Naive thymus-derived CD4-positive, alpha-beta T cell (primary cell): ENCODE measurements around the gene NTHL1. TPM values are rescaled to one million over a fixed set of nuclear protein-coding genes. Genes with fewer than 3 reads are reported as not detected.

Experiments
- ATAC-seq: fragments of 150-1000 bp; cut with Tn5 transposase; 2 replicates; pipeline ENCODE4 v1.10.0; 2021; ENCODE audit warnings: mild to moderate bottlenecking, moderate library complexity
- CTCF ChIA-PET: fragments of 350-600 bp; sonication (Branson Sonifier 250); formaldehyde crosslinking; loops from one replicate; lab custom pipeline; 2021; ENCODE audit warnings: antibody characterized with exemption; lab: Charles Lee
- POLR2A ChIA-PET: fragments of 350-600 bp; sonication (Branson Sonifier 250); formaldehyde crosslinking; loops from one replicate; lab custom pipeline; 2021; ENCODE audit warnings: antibody characterized with exemption, inconsistent platforms; lab: Charles Lee
- DNase-seq, 9 donors: peaks; one replicate each; pipeline versions ENCODE4 v3.0.0 to v3.0.0-alpha.2; 2020 to 2022; ENCODE audit warnings: mixed read lengths in 1 of 9
- H3K27ac ChIP-seq: one replicate; pipeline ENCODE4 v1.7.0; 2013; ENCODE audit warnings: mild to moderate bottlenecking, low read depth, low read length, moderate library complexity
- H3K27me3 ChIP-seq, 2 donors: one replicate each; pipeline ENCODE4 v1.7.0; 2013; ENCODE audit warnings: low read length in 2 of 2, mild to moderate bottlenecking in 2 of 2, moderate library complexity in 2 of 2; ENCODE audit not compliant: control insufficient read depth in 2 of 2, insufficient read depth in 2 of 2
- H3K36me3 ChIP-seq, 3 experiments: 1 replicate in 2 of 3; 2 replicates in 1 of 3; pipeline ENCODE4 v1.7.0; 2013; ENCODE audit warnings: low read length in 3 of 3, mild to moderate bottlenecking in 3 of 3, moderate library complexity in 1 of 3; ENCODE audit not compliant: insufficient read depth in 3 of 3, control insufficient read depth in 2 of 3
- H3K4me1 ChIP-seq, 2 donors: one replicate each; pipeline ENCODE4 v1.7.0; 2013; ENCODE audit warnings: low read length in 2 of 2, mild to moderate bottlenecking in 2 of 2, moderate library complexity in 1 of 2; ENCODE audit not compliant: control insufficient read depth in 2 of 2, insufficient read depth in 2 of 2
- H3K4me3 ChIP-seq: 2 replicates; pipeline ENCODE4 v1.7.0; 2013; ENCODE audit warnings: mild to moderate bottlenecking, low read length
- H3K9me3 ChIP-seq, 3 experiments: 1 replicate in 2 of 3; 2 replicates in 1 of 3; pipeline ENCODE4 v1.7.0; 2013; ENCODE audit warnings: low read length in 3 of 3; ENCODE audit not compliant: control insufficient read depth in 2 of 3
- H3K27ac Mint-ChIP-seq, 9 donors: one replicate each; pipeline ENCODE4 v1.8.0; 2020 to 2022; ENCODE audit warnings: mixed read lengths in 9 of 9, mild to moderate bottlenecking in 8 of 9, moderate library complexity in 5 of 9, inconsistent platforms in 2 of 9
- H3K27me3 Mint-ChIP-seq, 5 donors: one replicate each; pipeline ENCODE4 v1.8.0; 2021 to 2022; ENCODE audit warnings: mixed read lengths in 5 of 5, mild to moderate bottlenecking in 1 of 5
- H3K36me3 Mint-ChIP-seq, 5 donors: one replicate each; pipeline ENCODE4 v1.8.0; 2020 to 2022; ENCODE audit warnings: mixed read lengths in 5 of 5, mild to moderate bottlenecking in 3 of 5, inconsistent platforms in 1 of 5
- H3K4me1 Mint-ChIP-seq, 7 donors: one replicate each; pipeline ENCODE4 v1.8.0; 2020 to 2022; ENCODE audit warnings: mixed read lengths in 7 of 7, mild to moderate bottlenecking in 3 of 7, inconsistent platforms in 1 of 7
- H3K4me3 Mint-ChIP-seq, 10 donors: one replicate each; pipeline ENCODE4 v1.8.0; 2020 to 2022; ENCODE audit warnings: mild to moderate bottlenecking in 10 of 10, mixed read lengths in 10 of 10, moderate library complexity in 6 of 10, inconsistent platforms in 2 of 10
- H3K9me3 Mint-ChIP-seq, 11 donors: one replicate each; pipeline ENCODE4 v1.8.0; 2020 to 2022; ENCODE audit warnings: mixed read lengths in 11 of 11, mild to moderate bottlenecking in 4 of 11, inconsistent platforms in 1 of 11, moderate library complexity in 1 of 11
- intact Hi-C, 2 donors: fragments of 100-400 bp; cut with micrococcal nuclease; formaldehyde crosslinking; loops; one replicate each; pipeline ENCODE4 v1.15.1; 2023
- polyA plus RNA-seq, 2 donors: library from polyadenylated mRNA; unstranded; fragments of 300-500 nt; fragmentation: Illumina TruSeq; gene quantifications; one replicate each; pipeline ENCODE4 v1.2.3, GENCODE V29; 2021
- total RNA-seq, 6 experiments: library from RNA in 5 of 6; stranded (reverse) in 5 of 6; gene quantifications; 1 replicate in 5 of 6; 2 replicates in 1 of 6; pipeline ENCODE4 v1.2.3 and lab custom pipeline; 2021 to 2026

NTHL1 gene
- total and polyA plus RNA-seq, 7 experiments from 2014 or later = 4.4 to 27.0 (median 9.4) TPM

DNA sequence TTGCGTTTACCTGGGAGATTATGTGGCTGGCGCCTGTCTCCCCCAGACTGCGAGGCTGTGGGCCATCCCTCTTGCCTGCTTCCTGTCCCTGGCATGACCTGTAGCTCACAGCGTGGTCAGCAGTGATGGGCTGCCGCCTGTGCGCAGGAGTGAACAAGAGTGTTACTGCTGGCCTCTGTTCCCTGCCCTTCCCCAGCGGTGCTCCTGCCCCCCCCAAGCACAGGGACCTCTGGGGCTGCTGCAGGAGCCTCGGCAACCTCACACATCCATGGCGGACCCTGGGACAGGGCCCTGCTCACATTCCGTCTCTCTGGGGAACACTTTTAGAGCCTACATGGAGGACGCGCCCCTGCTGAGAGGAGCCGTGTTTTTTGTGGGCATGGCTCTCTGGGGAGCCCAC is 10.8 kb upstream of the NTHL1 start:
- Histone ChIP-seq H3K27ac (no peak overlapping the region), H3K36me3 (peaks cover 0 to 85% (median 3%) of the 10 kb centered on the region in 3 experiments), H3K4me3 (no peak overlapping the region), H3K27me3 (no peaks in the 10 kb centered on the region), H3K9me3 (no peaks in the 10 kb centered on the region), H3K4me1 (no peaks in the 10 kb centered on the region)
- H3K9me3 Mint-ChIP-seq = no peaks in the 10 kb centered on the region
- H3K36me3 Mint-ChIP-seq = peaks cover 0 to 7% (median 0%) of the 10 kb centered on the region in 5 donors
- DNase-seq = no peak
- no peaks in the 10 kb centered on the region for H3K27me3 Mint-ChIP-seq
- ChIA-PET CTCF (no interaction called here), POLR2A (no interaction called here)
- H3K27ac Mint-ChIP-seq = peak overlapping the region in 1 of 9 donors; percentile 67
- intact Hi-C loops = no loop called here
- no peak for ATAC-seq
- H3K4me3 Mint-ChIP-seq = no peak overlapping the region
- no peaks in the 10 kb centered on the region for H3K4me1 Mint-ChIP-seq

DNA sequence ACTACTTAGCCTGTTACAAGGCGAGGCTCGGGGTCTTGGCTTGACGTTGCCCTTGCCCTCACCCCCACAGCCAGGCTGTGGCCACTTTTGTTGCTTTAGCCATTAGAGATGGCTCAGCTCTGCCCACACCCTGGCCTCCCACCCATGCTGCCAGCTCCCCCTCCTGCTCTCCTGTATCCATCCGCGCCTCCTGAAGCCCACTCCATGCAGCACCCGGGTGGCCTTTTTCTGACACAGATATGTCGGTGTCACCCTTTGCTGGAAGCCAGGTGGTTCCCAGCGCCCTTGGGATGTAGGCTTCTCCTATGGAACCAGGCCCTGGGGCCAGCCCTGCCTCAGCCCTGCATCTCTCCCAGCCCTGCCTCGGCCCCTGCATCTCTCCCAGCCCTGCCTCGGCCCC is 9.8 kb upstream of the NTHL1 start:
- DNase-seq = no peak
- no peak overlapping the region for H3K4me3 Mint-ChIP-seq
- no peaks in the 10 kb centered on the region for H3K9me3 ChIP-seq
- CTCF ChIA-PET = no interaction called here
- H3K9me3 Mint-ChIP-seq = no peaks in the 10 kb centered on the region
- peaks cover 0 to 85% (median 3%) of the 10 kb centered on the region in 3 experiments for H3K36me3 ChIP-seq
- no peak overlapping the region for H3K27ac ChIP-seq
- no peak overlapping the region for H3K4me3 ChIP-seq
- H3K36me3 Mint-ChIP-seq = peaks cover 0 to 10% (median 0%) of the 10 kb centered on the region in 5 donors
- POLR2A ChIA-PET = no interaction called here
- intact Hi-C loops = no loop called here
- no peaks in the 10 kb centered on the region for H3K27me3 ChIP-seq
- no peak for ATAC-seq
- H3K27me3 Mint-ChIP-seq = no peaks in the 10 kb centered on the region
- H3K4me1 ChIP-seq = no peaks in the 10 kb centered on the region
- peaks cover 0 to 5% (median 0%) of the 10 kb centered on the region in 7 donors for H3K4me1 Mint-ChIP-seq
- H3K27ac Mint-ChIP-seq = peak overlapping the region in 1 of 9 donors; percentile 71

GRCh38 chr16:2056681-2057407 is 9.2 kb upstream of the NTHL1 start:
- H3K27me3 Mint-ChIP-seq = no peaks in the 10 kb centered on the region
- no peaks in the 10 kb centered on the region for H3K9me3 ChIP-seq
- H3K4me3 Mint-ChIP-seq = no peak overlapping the region
- no peak overlapping the region for H3K27ac Mint-ChIP-seq
- peaks cover 0 to 11% (median 0%) of the 10 kb centered on the region in 5 donors for H3K36me3 Mint-ChIP-seq
- POLR2A ChIA-PET = no interaction called here
- peaks cover 0 to 85% (median 3%) of the 10 kb centered on the region in 3 experiments for H3K36me3 ChIP-seq
- no peak overlapping the region for H3K4me3 ChIP-seq
- no peaks in the 10 kb centered on the region for H3K9me3 Mint-ChIP-seq
- no peaks in the 10 kb centered on the region for H3K4me1 ChIP-seq
- H3K27ac ChIP-seq = no peak overlapping the region
- intact Hi-C loops = no loop called here
- no peak for DNase-seq
- peaks cover 0 to 6% (median 0%) of the 10 kb centered on the region in 7 donors for H3K4me1 Mint-ChIP-seq
- no peak for ATAC-seq
- H3K27me3 ChIP-seq = no peaks in the 10 kb centered on the region
- CTCF ChIA-PET = interaction anchor here (0.5 to 0.6 kb wide), 2 partner anchors 45 to 263 kb away, joined by 4 to 8 read pairs; no protein-coding TSS in a partner anchor

- ATAC-seq (no peak), DNase-seq (no peak)
- ChIA-PET POLR2A (no interaction called here), CTCF (no interaction called here)
- H3K4me1 Mint-ChIP-seq = peaks cover 0 to 6% (median 3%) of the 10 kb centered on the region in 7 donors
- H3K27me3 Mint-ChIP-seq = no peaks in the 10 kb centered on the region
- intact Hi-C loops = no loop called here
- no peaks in the 10 kb centered on the region for H3K9me3 Mint-ChIP-seq
- Histone ChIP-seq H3K4me3 (no peak overlapping the region), H3K36me3 (peaks cover 0 to 84% (median 3%) of the 10 kb centered on the region in 3 experiments), H3K27me3 (no peaks in the 10 kb centered on the region), H3K9me3 (no peaks in the 10 kb centered on the region), H3K27ac (no peak overlapping the region), H3K4me1 (no peaks in the 10 kb centered on the region)
- H3K36me3 Mint-ChIP-seq = peaks cover 0 to 11% (median 0%) of the 10 kb centered on the region in 5 donors
- no peak overlapping the region for H3K4me3 Mint-ChIP-seq
- H3K27ac Mint-ChIP-seq = peak overlapping the region in 1 of 9 donors; percentile 51
These were observed 8.4 kb upstream of the NTHL1 start for GRCh38 chr16:2056077-2056476.

DNA sequence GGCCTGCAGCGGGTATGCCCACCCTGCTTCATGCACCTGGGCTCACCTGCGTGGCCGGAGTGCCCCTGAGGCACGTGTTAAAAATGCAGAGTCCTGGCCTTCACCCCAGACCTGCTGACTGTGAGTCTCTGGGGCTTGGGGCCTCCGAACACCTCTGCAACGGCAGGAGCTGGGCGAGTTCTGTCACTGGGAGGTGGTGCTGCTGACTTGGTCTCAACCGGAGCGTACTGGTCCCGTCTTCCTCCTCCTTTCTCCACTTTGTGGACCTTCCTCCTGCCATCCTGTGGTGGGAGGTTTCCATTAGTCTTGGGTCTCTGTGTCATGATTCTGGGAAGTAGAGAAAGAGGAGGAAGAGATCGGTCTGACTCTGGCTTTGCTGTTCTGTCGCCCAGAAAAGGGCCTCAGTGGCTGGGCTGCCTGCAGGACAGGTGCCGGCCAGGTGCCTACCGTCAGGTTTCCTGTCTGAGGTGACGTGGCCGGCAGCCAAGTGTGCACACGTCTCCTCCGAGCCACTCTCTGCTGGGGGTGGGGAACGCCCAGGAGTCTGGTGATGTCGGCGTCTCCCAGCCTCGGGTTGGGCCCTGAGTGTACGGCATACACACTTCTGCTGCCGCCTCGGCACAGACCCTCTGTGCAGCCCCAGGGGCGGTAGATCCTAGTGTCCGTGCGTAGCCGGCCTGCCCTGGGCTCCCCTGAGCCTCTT is 7.1 kb upstream of the NTHL1 start:
- Mint-ChIP-seq H3K9me3 (no peaks in the 10 kb centered on the region), H3K4me3 (no peak overlapping the region), H3K27me3 (no peaks in the 10 kb centered on the region), H3K27ac (no peak overlapping the region), H3K4me1 (peaks cover 0 to 6% (median 3%) of the 10 kb centered on the region in 7 donors), H3K36me3 (peaks cover 0 to 11% (median 0%) of the 10 kb centered on the region in 5 donors)
- ATAC-seq = no peak
- POLR2A ChIA-PET = no interaction called here
- intact Hi-C loops = no loop called here
- Histone ChIP-seq H3K36me3 (peaks cover 0 to 81% (median 6%) of the 10 kb centered on the region in 3 experiments), H3K27me3 (no peaks in the 10 kb centered on the region), H3K9me3 (no peaks in the 10 kb centered on the region), H3K4me1 (no peaks in the 10 kb centered on the region), H3K4me3 (no peak overlapping the region), H3K27ac (no peak overlapping the region)
- DNase-seq = no peak
- CTCF ChIA-PET = no interaction called here

GRCh38 chr16:2053897-2054296 is 6.3 kb upstream of the NTHL1 start:
- no peak overlapping the region for H3K4me3 ChIP-seq
- POLR2A ChIA-PET = no interaction called here
- CTCF ChIA-PET = no interaction called here
- Mint-ChIP-seq H3K36me3 (peaks cover 0 to 11% (median 0%) of the 10 kb centered on the region in 5 donors), H3K27me3 (no peaks in the 10 kb centered on the region), H3K9me3 (no peaks in the 10 kb centered on the region), H3K4me1 (peaks cover 2 to 10% (median 5%) of the 10 kb centered on the region in 7 donors), H3K4me3 (no peak overlapping the region), H3K27ac (peak overlapping the region in 1 of 9 donors; percentile 19)
- no peak for DNase-seq
- ATAC-seq = no peak
- intact Hi-C loops = no loop called here
- H3K27me3 ChIP-seq = no peaks in the 10 kb centered on the region
- H3K36me3 ChIP-seq = peaks cover 0 to 80% (median 6%) of the 10 kb centered on the region in 3 experiments
- no peaks in the 10 kb centered on the region for H3K9me3 ChIP-seq
- no peaks in the 10 kb centered on the region for H3K4me1 ChIP-seq
- H3K27ac ChIP-seq = no peak overlapping the region
